Measurements from ENCODE around the gene EBLN1.
"Not testable (repeated sequence)": the region's sequence is repeated elsewhere in the genome, so short reads cannot be mapped to it uniquely, and the experiment has no call there.

Gene EBLN1

GRCh38 chr10:22228167-22228938 is 10.5 kb upstream of the EBLN1 start:
- TF ChIP-seq ZFX (IDR thresholded peaks at IDR 0.05) (no peak), CTCF (conservative IDR thresholded peaks at IDR 0.05) (no peak)
- peak overlapping the region; percentile 69; the same call in 1 of the 2 replicates for H3K27ac ChIP-seq

- no peak overlapping the region for H3K27ac ChIP-seq
- TF ChIP-seq CTCF (conservative IDR thresholded peaks at IDR 0.05) (no peak), ZFX (IDR thresholded peaks at IDR 0.05) (no peak)
These were observed 8.8 kb upstream of the EBLN1 start for GRCh38 chr10:22226599-22226998.

- TF ChIP-seq ZFX (IDR thresholded peaks at IDR 0.05), result no peak
- no peak for TF ChIP-seq CTCF (conservative IDR thresholded peaks at IDR 0.05)
- H3K27ac ChIP-seq, result no peak overlapping the region
These were observed 4.7 kb upstream of the EBLN1 start for GRCh38 chr10:22222236-22223190.

- H3K27ac ChIP-seq, result no peak overlapping the region
- no peak for TF ChIP-seq ZFX (IDR thresholded peaks at IDR 0.05)
- no peak for TF ChIP-seq CTCF (conservative IDR thresholded peaks at IDR 0.05)
These were observed 1.5 kb upstream of the EBLN1 start for GRCh38 chr10:22219308-22219707.

- H3K27ac ChIP-seq, result no peak overlapping the region
- peak; percentile 25 for TF ChIP-seq CTCF (conservative IDR thresholded peaks at IDR 0.05)
- no peak for TF ChIP-seq ZFX (IDR thresholded peaks at IDR 0.05)
These were observed 633 bp upstream of the EBLN1 start for GRCh38 chr10:22218448-22218847.

GRCh38 chr10:22217084-22217483 is 731 bp downstream of the EBLN1 start:
- not testable (repeated sequence) for H3K27ac ChIP-seq

GRCh38 chr10:22210267-22210666 is 7.5 kb downstream of the EBLN1 start:
- no peak overlapping the region for H3K27ac ChIP-seq
- TF ChIP-seq ZFX (IDR thresholded peaks at IDR 0.05) (no peak), CTCF (conservative IDR thresholded peaks at IDR 0.05) (no peak)

Measured in C4-2B (cell line).